ENCODE data around the gene CAPN8.

Gene CAPN8

GRCh38 chr1:223702735-223703667, 37.5 kb upstream of the CAPN8 start:
- H2AFZ ChIP-seq (ENCODE audit: low read depth), result no peak overlapping the region
- H4K20me1 ChIP-seq (ENCODE audit: insufficient read depth), result no peaks in the 10 kb centered on the region
- no peak overlapping the region for H3K4me2 ChIP-seq
- H3K4me3 ChIP-seq (IDR thresholded peaks at IDR 0.05; ENCODE audit: insufficient read depth, low read depth, low read length), result no peak overlapping the region
- no peaks in the 10 kb centered on the region for H3K79me2 ChIP-seq (ENCODE audit: insufficient read depth, low read depth)
- H3K27me3 ChIP-seq (ENCODE audit: insufficient read depth, low read depth), result no peaks in the 10 kb centered on the region
- peaks cover 4% of the 10 kb centered on the region for H3K4me1 ChIP-seq (ENCODE audit: low read depth, poor library complexity, severe bottlenecking)
- no peak overlapping the region for H3K27ac ChIP-seq
- H3K9ac ChIP-seq, result no peak overlapping the region
- H3K36me3 ChIP-seq (ENCODE audit: insufficient read depth), result no peaks in the 10 kb centered on the region
- no peak for TF ChIP-seq CTCF (conservative IDR thresholded peaks at IDR 0.05; ENCODE audit: low read depth, low read length)

DNA sequence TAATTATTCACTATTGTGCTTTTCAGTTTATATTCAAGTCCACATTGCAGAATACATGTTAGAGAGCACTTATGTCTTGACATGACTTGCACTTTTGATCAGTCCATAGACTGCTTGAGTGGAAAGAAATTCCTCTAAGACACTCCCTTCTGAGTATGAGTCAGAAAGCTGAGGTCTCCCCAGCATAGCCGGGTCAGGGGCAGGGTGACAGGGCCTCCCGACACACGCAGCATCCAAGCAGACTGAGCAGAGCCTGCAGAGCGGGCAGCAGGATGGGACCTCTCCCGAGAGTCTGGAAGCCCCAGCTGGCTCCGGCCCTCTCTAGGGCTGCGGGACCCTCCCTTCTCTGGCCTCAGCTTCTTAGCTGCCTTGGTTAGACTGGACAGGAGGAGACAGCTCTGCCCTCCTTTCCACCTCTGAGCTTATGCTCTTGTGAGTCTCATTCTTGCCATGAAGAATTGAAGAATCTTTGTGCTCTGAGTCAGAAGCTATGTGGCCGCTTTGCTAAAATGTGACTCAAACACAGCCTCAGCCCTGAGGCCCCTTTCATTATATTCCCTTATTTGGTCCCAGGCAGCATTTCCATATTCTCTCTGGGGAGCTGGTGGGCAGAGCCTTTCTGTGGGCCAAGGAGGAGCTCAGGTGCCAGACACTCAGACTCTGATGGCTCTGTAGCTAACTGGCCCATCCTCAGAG, 35.6 kb upstream of the CAPN8 start:
- Histone ChIP-seq H3K4me3 (IDR thresholded peaks at IDR 0.05; ENCODE audit: insufficient read depth, low read depth, low read length) (no peak overlapping the region), H3K9ac (no peak overlapping the region)

GRCh38 chr1:223700388-223700918, 35.0 kb upstream of the CAPN8 start:
- no peaks in the 10 kb centered on the region for H3K79me2 ChIP-seq (ENCODE audit: insufficient read depth, low read depth)
- no peak overlapping the region for H3K27ac ChIP-seq
- H2AFZ ChIP-seq (ENCODE audit: low read depth), result no peak overlapping the region
- no peaks in the 10 kb centered on the region for H4K20me1 ChIP-seq (ENCODE audit: insufficient read depth)
- no peak for TF ChIP-seq CTCF (conservative IDR thresholded peaks at IDR 0.05; ENCODE audit: low read depth, low read length)
- H3K27me3 ChIP-seq (ENCODE audit: insufficient read depth, low read depth), result no peaks in the 10 kb centered on the region
- no peaks in the 10 kb centered on the region for H3K36me3 ChIP-seq (ENCODE audit: insufficient read depth)
- H3K4me2 ChIP-seq, result no peak overlapping the region
- peaks cover 4% of the 10 kb centered on the region for H3K4me1 ChIP-seq (ENCODE audit: low read depth, poor library complexity, severe bottlenecking)
- H3K9ac ChIP-seq, result no peak overlapping the region
- H3K4me3 ChIP-seq (IDR thresholded peaks at IDR 0.05; ENCODE audit: insufficient read depth, low read depth, low read length), result no peak overlapping the region

More for the DNA sequence above, 35.6 kb upstream of the CAPN8 start:
- Histone ChIP-seq H3K4me1 (ENCODE audit: low read depth, poor library complexity, severe bottlenecking) (peaks cover 4% of the 10 kb centered on the region), H3K4me2 (no peak overlapping the region), H4K20me1 (ENCODE audit: insufficient read depth) (no peaks in the 10 kb centered on the region), H3K79me2 (ENCODE audit: insufficient read depth, low read depth) (no peaks in the 10 kb centered on the region), H3K36me3 (ENCODE audit: insufficient read depth) (no peaks in the 10 kb centered on the region), H3K27ac (no peak overlapping the region), H3K27me3 (ENCODE audit: insufficient read depth, low read depth) (no peaks in the 10 kb centered on the region), H2AFZ (ENCODE audit: low read depth) (no peak overlapping the region)
- TF ChIP-seq CTCF (conservative IDR thresholded peaks at IDR 0.05; ENCODE audit: low read depth, low read length), result no peak

- Histone ChIP-seq H3K27ac (no peak overlapping the region), H3K4me3 (IDR thresholded peaks at IDR 0.05; ENCODE audit: insufficient read depth, low read depth, low read length) (no peak overlapping the region), H3K9ac (no peak overlapping the region), H4K20me1 (ENCODE audit: insufficient read depth) (no peaks in the 10 kb centered on the region), H3K36me3 (ENCODE audit: insufficient read depth) (no peaks in the 10 kb centered on the region), H3K4me1 (ENCODE audit: low read depth, poor library complexity, severe bottlenecking) (peaks cover 4% of the 10 kb centered on the region), H3K4me2 (no peak overlapping the region), H2AFZ (ENCODE audit: low read depth) (no peak overlapping the region), H3K27me3 (ENCODE audit: insufficient read depth, low read depth) (no peaks in the 10 kb centered on the region), H3K79me2 (ENCODE audit: insufficient read depth, low read depth) (no peaks in the 10 kb centered on the region)
- no peak for TF ChIP-seq CTCF (conservative IDR thresholded peaks at IDR 0.05; ENCODE audit: low read depth, low read length)
These were observed 30.4 kb upstream of the CAPN8 start for GRCh38 chr1:223695941-223696340.
